ENCODE data around the gene HIVEP3. TPM values are rescaled to one million over a fixed set of nuclear protein-coding genes. Genes with fewer than 3 reads are reported as not detected.

Gene HIVEP3
- total and polyA plus RNA-seq, 2 of the 13 experiments (the other 11 are each of a cell fraction or from before 2014, with no cell fraction given), result 0.05 TPM; not detected in 1

DNA sequence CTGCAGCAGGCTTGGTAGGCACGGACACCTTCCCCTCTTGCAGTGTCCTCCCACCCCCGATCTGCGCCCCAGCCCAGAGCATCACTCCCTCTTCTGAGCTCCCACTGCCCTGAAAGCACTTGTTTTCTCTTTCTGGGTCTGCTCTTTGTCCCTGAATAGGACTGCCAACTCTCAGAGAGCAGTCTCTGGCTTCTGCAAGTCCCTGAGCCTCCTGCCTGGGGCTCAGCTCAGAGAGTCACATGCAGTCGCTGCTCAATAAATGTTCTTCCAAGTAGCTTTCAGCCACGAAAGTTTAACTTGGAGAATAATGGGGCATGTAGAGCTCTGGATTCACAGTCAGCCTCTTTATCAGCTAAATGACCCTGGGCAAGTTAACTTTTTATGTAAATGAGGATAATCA, 205.6 kb downstream of the HIVEP3 start:
- WGBS (ENCODE audit: low lambda C conversion rate), result 28% methylated on average over 5 of the region's 5 CpGs
- Histone ChIP-seq H4K20me1 (ENCODE audit: insufficient read depth, low read length) (no peaks in the 10 kb centered on the region), H2AFZ (ENCODE audit: low read length) (no peak overlapping the region), H3K4me3 (replicated peaks in 1 of 3; ENCODE audit: insufficient read depth in 1 of 3, low read depth in 2 of 3, low read length in 3 of 3) (no peak overlapping the region), H3K9me3 (ENCODE audit: low read length) (no peaks in the 10 kb centered on the region), H3K9ac (ENCODE audit: insufficient read depth, low read depth, low read length) (no peak overlapping the region), H3K27me3 (ENCODE audit: control insufficient read depth in 1 of 2, insufficient read depth in 2 of 2, low read length in 2 of 2) (peaks cover 6 to 30% of the 10 kb centered on the region in 2 experiments; a peak in 2 of 5 replicates), H3K4me1 (ENCODE audit: insufficient read depth, low read length) (no peaks in the 10 kb centered on the region), H3K36me3 (replicated peaks in 1 of 2; ENCODE audit: control insufficient read depth in 1 of 2, insufficient read depth in 2 of 2, low read length in 2 of 2) (no peaks in the 10 kb centered on the region), H3K79me2 (ENCODE audit: insufficient read depth, low read length) (no peaks in the 10 kb centered on the region), H3K4me2 (ENCODE audit: low read depth, low read length) (no peak overlapping the region), H3K27ac (ENCODE audit: extremely low read length, insufficient read depth, low read length) (no peak overlapping the region)
- FAIRE-seq (no peak), ATAC-seq (no peak), DNase-seq (ENCODE audit: low spot score) (no peak)
- BruUV-seq (replicated peaks), result no TSS peak
- ChIA-PET CTCF (ENCODE audit: low intra/inter-chr PET ratio, low total read pairs) (no interaction called here), POLR2A (no interaction called here)
- TF ChIP-seq, protein P1, sequence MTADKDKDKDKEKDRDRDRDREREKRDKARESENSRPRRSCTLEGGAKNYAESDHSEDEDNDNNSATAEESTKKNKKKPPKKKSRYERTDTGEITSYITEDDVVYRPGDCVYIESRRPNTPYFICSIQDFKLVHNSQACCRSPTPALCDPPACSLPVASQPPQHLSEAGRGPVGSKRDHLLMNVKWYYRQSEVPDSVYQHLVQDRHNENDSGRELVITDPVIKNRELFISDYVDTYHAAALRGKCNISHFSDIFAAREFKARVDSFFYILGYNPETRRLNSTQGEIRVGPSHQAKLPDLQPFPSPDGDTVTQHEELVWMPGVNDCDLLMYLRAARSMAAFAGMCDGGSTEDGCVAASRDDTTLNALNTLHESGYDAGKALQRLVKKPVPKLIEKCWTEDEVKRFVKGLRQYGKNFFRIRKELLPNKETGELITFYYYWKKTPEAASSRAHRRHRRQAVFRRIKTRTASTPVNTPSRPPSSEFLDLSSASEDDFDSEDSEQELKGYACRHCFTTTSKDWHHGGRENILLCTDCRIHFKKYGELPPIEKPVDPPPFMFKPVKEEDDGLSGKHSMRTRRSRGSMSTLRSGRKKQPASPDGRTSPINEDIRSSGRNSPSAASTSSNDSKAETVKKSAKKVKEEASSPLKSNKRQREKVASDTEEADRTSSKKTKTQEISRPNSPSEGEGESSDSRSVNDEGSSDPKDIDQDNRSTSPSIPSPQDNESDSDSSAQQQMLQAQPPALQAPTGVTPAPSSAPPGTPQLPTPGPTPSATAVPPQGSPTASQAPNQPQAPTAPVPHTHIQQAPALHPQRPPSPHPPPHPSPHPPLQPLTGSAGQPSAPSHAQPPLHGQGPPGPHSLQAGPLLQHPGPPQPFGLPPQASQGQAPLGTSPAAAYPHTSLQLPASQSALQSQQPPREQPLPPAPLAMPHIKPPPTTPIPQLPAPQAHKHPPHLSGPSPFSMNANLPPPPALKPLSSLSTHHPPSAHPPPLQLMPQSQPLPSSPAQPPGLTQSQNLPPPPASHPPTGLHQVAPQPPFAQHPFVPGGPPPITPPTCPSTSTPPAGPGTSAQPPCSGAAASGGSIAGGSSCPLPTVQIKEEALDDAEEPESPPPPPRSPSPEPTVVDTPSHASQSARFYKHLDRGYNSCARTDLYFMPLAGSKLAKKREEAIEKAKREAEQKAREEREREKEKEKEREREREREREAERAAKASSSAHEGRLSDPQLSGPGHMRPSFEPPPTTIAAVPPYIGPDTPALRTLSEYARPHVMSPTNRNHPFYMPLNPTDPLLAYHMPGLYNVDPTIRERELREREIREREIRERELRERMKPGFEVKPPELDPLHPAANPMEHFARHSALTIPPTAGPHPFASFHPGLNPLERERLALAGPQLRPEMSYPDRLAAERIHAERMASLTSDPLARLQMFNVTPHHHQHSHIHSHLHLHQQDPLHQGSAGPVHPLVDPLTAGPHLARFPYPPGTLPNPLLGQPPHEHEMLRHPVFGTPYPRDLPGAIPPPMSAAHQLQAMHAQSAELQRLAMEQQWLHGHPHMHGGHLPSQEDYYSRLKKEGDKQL (CRISPR knock-in tag; IDR thresholded peaks at IDR 0.05; ENCODE audit: low read depth), result no peak
- in situ Hi-C loops (cut with HindIII; ENCODE audit: extremely low pct_ligation_motif_present, low pct_unique_long_range_greater_than_20kb) (no loop called here), intact Hi-C loops (cut with micrococcal nuclease; ENCODE audit: unreplicated experiment) (no loop called here)

GRCh38 chr1:41712695-41713094, 206.0 kb downstream of the HIVEP3 start:
- WGBS (ENCODE audit: low lambda C conversion rate), result no CpG with 5 or more reads among the region's 5 CpGs
- BruUV-seq (replicated peaks), result no TSS peak
- H3K27ac ChIP-seq (ENCODE audit: extremely low read length, insufficient read depth, low read length), result no peak overlapping the region
- no peaks in the 10 kb centered on the region for H4K20me1 ChIP-seq (ENCODE audit: insufficient read depth, low read length)
- no peak for DNase-seq (ENCODE audit: low spot score)
- no peaks in the 10 kb centered on the region for H3K9me3 ChIP-seq (ENCODE audit: low read length)
- intact Hi-C loops (cut with micrococcal nuclease; ENCODE audit: unreplicated experiment) (no loop called here), in situ Hi-C loops (cut with HindIII; ENCODE audit: extremely low pct_ligation_motif_present, low pct_unique_long_range_greater_than_20kb) (no loop called here)
- CTCF ChIA-PET (ENCODE audit: low intra/inter-chr PET ratio, low total read pairs), result no interaction called here
- no peak overlapping the region for H2AFZ ChIP-seq (ENCODE audit: low read length)
- POLR2A ChIA-PET, result no interaction called here
- FAIRE-seq, result no peak
- no peak overlapping the region for H3K9ac ChIP-seq (ENCODE audit: insufficient read depth, low read depth, low read length)
- no peak for ATAC-seq
- H3K4me1 ChIP-seq (ENCODE audit: insufficient read depth, low read length), result no peaks in the 10 kb centered on the region
- H3K36me3 ChIP-seq (replicated peaks in 1 of 2; ENCODE audit: control insufficient read depth in 1 of 2, insufficient read depth in 2 of 2, low read length in 2 of 2), result no peaks in the 10 kb centered on the region
- H3K4me2 ChIP-seq (ENCODE audit: low read depth, low read length), result no peak overlapping the region
- H3K4me3 ChIP-seq (replicated peaks in 1 of 3; ENCODE audit: insufficient read depth in 1 of 3, low read depth in 2 of 3, low read length in 3 of 3), result no peak overlapping the region
- peaks cover 7 to 32% of the 10 kb centered on the region in 2 experiments; a peak in 2 of 5 replicates for H3K27me3 ChIP-seq (ENCODE audit: control insufficient read depth in 1 of 2, insufficient read depth in 2 of 2, low read length in 2 of 2)
- no peaks in the 10 kb centered on the region for H3K79me2 ChIP-seq (ENCODE audit: insufficient read depth, low read length)
- no peak for TF ChIP-seq NFIC (IDR thresholded peaks at IDR 0.05; ENCODE audit: low read length)
- TF ChIP-seq XBP1 (CRISPR knock-in tag; IDR thresholded peaks at IDR 0.05), result no peak
- no peak for TF ChIP-seq ZFP36 (IDR thresholded peaks at IDR 0.05; ENCODE audit: borderline replicate concordance, low read depth, low read length, partially characterized antibody)
- no peak for TF ChIP-seq SMAD1 (CRISPR knock-in tag; IDR thresholded peaks at IDR 0.05; ENCODE audit: borderline replicate concordance, low read depth)
- TF ChIP-seq, protein P2, sequence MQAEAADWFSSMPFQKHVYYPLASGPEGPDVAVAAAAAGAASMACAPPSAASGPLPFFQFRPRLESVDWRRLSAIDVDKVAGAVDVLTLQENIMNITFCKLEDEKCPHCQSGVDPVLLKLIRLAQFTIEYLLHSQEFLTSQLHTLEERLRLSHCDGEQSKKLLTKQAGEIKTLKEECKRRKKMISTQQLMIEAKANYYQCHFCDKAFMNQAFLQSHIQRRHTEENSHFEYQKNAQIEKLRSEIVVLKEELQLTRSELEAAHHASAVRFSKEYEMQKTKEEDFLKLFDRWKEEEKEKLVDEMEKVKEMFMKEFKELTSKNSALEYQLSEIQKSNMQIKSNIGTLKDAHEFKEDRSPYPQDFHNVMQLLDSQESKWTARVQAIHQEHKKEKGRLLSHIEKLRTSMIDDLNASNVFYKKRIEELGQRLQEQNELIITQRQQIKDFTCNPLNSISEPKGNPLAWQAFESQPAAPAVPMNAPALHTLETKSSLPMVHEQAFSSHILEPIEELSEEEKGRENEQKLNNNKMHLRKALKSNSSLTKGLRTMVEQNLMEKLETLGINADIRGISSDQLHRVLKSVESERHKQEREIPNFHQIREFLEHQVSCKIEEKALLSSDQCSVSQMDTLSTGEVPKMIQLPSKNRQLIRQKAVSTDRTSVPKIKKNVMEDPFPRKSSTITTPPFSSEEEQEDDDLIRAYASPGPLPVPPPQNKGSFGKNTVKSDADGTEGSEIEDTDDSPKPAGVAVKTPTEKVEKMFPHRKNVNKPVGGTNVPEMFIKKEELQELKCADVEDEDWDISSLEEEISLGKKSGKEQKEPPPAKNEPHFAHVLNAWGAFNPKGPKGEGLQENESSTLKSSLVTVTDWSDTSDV (CRISPR knock-in tag; IDR thresholded peaks at IDR 0.05), result no peak
- TF ChIP-seq, protein P3, sequence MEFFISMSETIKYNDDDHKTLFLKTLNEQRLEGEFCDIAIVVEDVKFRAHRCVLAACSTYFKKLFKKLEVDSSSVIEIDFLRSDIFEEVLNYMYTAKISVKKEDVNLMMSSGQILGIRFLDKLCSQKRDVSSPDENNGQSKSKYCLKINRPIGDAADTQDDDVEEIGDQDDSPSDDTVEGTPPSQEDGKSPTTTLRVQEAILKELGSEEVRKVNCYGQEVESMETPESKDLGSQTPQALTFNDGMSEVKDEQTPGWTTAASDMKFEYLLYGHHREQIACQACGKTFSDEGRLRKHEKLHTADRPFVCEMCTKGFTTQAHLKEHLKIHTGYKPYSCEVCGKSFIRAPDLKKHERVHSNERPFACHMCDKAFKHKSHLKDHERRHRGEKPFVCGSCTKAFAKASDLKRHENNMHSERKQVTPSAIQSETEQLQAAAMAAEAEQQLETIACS (CRISPR knock-in tag; IDR thresholded peaks at IDR 0.05), result no peak

Data from HepG2 (cell line).